Stomach (tissue), 4 donors: Measurements from ENCODE around the gene HOXD3.

Source experiments
- CTCF ChIP-seq, 7 experiments: fragments of 450-650 bp in 4 of 7; fragments of 200-600 bp in 3 of 7; sonication (generic) in 3 of 7; IDR thresholded peaks; one replicate each; pipeline ENCODE4 v1.5.1; 2016 to 2019; ENCODE audit warnings: antibody characterized with exemption in 7 of 7, control low read depth in 2 of 7, mild to moderate bottlenecking in 1 of 7
- EP300 ChIP-seq: sonication (generic); formaldehyde crosslinking; IDR thresholded peaks from one replicate; pipeline ENCODE4 v1.6.1; 2017; ENCODE audit warnings: antibody characterized with exemption
- POLR2A ChIP-seq, 4 donors: fragments of 450-650 bp; IDR thresholded peaks; one replicate each; pipeline ENCODE4 v1.6.1; 2016; ENCODE audit warnings: antibody characterized with exemption in 4 of 4, control low read depth in 2 of 4, mild to moderate bottlenecking in 1 of 4, moderate library complexity in 1 of 4
- POLR2AphosphoS5 ChIP-seq, 3 donors: sonication (generic); formaldehyde crosslinking; IDR thresholded peaks; one replicate each; pipeline ENCODE4 v1.6.1; 2016; ENCODE audit warnings: antibody characterized with exemption in 3 of 3

GRCh38 chr2:176124947-176125771 lies 31.9 kb upstream of the HOXD3 start:
- no peak for TF ChIP-seq CTCF (IDR thresholded peaks at IDR 0.05)
- TF ChIP-seq POLR2A (IDR thresholded peaks at IDR 0.05), result no peak
- no peak for TF ChIP-seq EP300
- TF ChIP-seq POLR2AphosphoS5 (IDR thresholded peaks at IDR 0.05), result no peak
